MCF 10A (cell line): ENCODE results near the gene ANKRD34A. TPM values are rescaled to one million over a fixed set of nuclear protein-coding genes. Genes with fewer than 3 reads are reported as not detected.

Experiments used
- BruUV-seq: library from RNA; stranded (reverse); fragments of 400-500 nt; replicated peaks from 2 replicates; lab custom pipeline; 2021; lab: Mats Ljungman, UMichigan
- CTCF ChIA-PET: fragments of 300-600 bp; sonication (Branson Sonifier 250); formaldehyde crosslinking; extraction: SDS; loops from one replicate; lab custom pipeline; 2021; ENCODE audit warnings: antibody characterized with exemption, inconsistent platforms; lab: Yijun Ruan, JAX
- POLR2A ChIA-PET: fragments of 300-600, 350-650 bp; sonication (Branson Sonifier 250); formaldehyde crosslinking; extraction: SDS; loops from one replicate; lab custom pipeline; 2020; ENCODE audit warnings: antibody characterized with exemption, inconsistent platforms; lab: Yijun Ruan, JAX
- DNase-seq: peaks from one replicate; pipeline ENCODE4 v3.0.0-alpha.2; 2018; ENCODE audit not compliant: unreplicated experiment
- H3K27ac Mint-ChIP-seq: one replicate; pipeline ENCODE4 v1.8.0; 2022; ENCODE audit warnings: mild to moderate bottlenecking, low read depth, mixed read lengths; ENCODE audit not compliant: unreplicated experiment
- H3K27me3 Mint-ChIP-seq: one replicate; pipeline ENCODE4 v1.8.0; 2022; ENCODE audit warnings: mixed read lengths; ENCODE audit not compliant: insufficient read depth, unreplicated experiment
- H3K36me3 Mint-ChIP-seq: one replicate; pipeline ENCODE4 v1.8.0; 2022; ENCODE audit warnings: mild to moderate bottlenecking, moderate library complexity, mixed read lengths; ENCODE audit not compliant: insufficient read depth, unreplicated experiment
- H3K4me1 Mint-ChIP-seq: one replicate; pipeline ENCODE4 v1.8.0; 2022; ENCODE audit warnings: mixed read lengths; ENCODE audit not compliant: insufficient read depth, unreplicated experiment
- H3K4me3 Mint-ChIP-seq: one replicate; pipeline ENCODE4 v1.8.0; 2022; ENCODE audit warnings: mild to moderate bottlenecking, moderate library complexity, mixed read lengths; ENCODE audit not compliant: unreplicated experiment
- H3K9me3 Mint-ChIP-seq: one replicate; pipeline ENCODE4 v1.8.0; 2022; ENCODE audit warnings: mixed read lengths; ENCODE audit not compliant: unreplicated experiment
- intact Hi-C: fragments of 100-400 bp; cut with micrococcal nuclease; formaldehyde crosslinking; loops from 2 replicates; pipeline ENCODE4 v1.14.1; 2022
- total RNA-seq: library from RNA; stranded (reverse); gene quantifications from 2 replicates; pipeline ENCODE4 v1.2.3, GENCODE V29; 2022
- TF ChIP-seq, protein P1 (sequence below): fragments of 200-600 bp; IDR thresholded peaks from one replicate; pipeline ENCODE4 v1.8.0; 2022; ENCODE audit warnings: antibody characterized with exemption, mild to moderate bottlenecking; ENCODE audit not compliant: unreplicated experiment

The ANKRD34A gene
- total RNA-seq, 1 experiment from 2014 or later = 2.6 TPM

DNA sequence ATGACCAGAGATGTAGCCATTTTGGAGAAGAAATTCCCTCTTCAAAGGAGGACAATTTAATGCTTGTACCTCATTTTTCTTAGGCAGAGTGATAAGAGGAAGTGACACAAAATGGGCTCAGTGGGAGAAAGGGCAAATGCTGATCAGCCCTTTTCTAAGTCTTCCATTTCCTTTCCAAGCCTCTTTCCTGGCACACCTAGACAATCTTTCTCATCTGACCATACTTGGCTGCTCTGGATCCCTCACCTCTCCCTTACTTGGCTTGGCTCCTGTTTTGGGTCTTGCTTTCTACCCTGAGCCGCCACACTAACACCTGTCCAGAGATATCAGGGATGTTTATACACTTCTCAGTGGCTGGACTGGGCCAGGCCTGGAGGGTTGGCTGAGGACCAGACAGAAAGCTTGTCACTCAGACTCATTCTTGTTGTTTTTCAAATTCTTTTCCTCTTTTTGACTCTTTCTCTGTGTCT lies 18.9 kb upstream of the ANKRD34A start:
- TF ChIP-seq, protein P1, sequence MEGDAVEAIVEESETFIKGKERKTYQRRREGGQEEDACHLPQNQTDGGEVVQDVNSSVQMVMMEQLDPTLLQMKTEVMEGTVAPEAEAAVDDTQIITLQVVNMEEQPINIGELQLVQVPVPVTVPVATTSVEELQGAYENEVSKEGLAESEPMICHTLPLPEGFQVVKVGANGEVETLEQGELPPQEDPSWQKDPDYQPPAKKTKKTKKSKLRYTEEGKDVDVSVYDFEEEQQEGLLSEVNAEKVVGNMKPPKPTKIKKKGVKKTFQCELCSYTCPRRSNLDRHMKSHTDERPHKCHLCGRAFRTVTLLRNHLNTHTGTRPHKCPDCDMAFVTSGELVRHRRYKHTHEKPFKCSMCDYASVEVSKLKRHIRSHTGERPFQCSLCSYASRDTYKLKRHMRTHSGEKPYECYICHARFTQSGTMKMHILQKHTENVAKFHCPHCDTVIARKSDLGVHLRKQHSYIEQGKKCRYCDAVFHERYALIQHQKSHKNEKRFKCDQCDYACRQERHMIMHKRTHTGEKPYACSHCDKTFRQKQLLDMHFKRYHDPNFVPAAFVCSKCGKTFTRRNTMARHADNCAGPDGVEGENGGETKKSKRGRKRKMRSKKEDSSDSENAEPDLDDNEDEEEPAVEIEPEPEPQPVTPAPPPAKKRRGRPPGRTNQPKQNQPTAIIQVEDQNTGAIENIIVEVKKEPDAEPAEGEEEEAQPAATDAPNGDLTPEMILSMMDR = no peak
- Mint-ChIP-seq H3K27ac (no peak overlapping the region), H3K36me3 (peaks cover 9% of the 10 kb centered on the region), H3K27me3 (no peaks in the 10 kb centered on the region), H3K4me3 (no peak overlapping the region), H3K9me3 (no peaks in the 10 kb centered on the region), H3K4me1 (peaks cover 31% of the 10 kb centered on the region)
- CTCF ChIA-PET = interaction anchor here (24.2 kb wide), 1 partner anchor 29 kb away, joined by 773 read pairs; the partner anchor contains the start of gene HJV
- POLR2A ChIA-PET = interaction anchor here (0.6 to 24.2 kb wide), 4 partner anchors 16 to 56 kb away, joined by 3 to 1309 read pairs (median 11); partner anchors contain the start of genes ANKRD34A, POLR3GL, RBM8A and TXNIP
- no peak for DNase-seq
- intact Hi-C loops = no loop called here
- no TSS peak for BruUV-seq

DNA sequence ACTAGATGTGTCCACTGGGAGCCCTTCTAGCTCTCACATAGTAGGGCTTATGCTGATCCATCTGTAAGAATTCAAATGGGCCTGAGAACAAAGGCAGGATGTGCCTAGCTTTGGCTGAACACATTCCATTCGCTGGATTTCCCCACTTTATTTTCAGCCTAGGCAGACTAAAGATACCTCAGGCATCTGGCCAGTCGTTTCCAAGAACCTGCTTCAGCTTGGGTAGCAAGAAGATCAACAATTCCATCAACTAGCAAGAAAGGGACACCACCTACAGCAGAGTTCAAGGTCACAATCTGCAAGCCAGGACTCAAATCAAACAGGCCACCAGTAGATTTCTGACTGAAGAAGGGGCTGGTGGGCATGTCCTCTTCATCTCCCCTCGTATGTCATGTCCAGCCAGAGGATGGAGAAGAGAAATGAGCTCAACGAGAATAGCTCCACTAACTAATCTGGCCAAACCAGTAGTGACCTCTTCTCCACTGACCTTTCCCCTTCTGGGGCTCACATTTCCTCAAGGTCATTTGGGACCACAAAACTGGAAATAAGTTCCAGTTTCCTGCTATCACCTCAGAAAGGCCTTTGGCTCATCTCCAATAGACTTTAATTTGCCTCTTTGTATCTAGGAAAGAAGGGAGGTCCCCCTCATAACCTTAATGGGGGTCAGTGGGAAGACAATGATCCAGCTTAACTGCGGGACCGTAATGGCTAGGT lies 17.8 kb upstream of the ANKRD34A start:
- no peaks in the 10 kb centered on the region for H3K27me3 Mint-ChIP-seq
- H3K4me1 Mint-ChIP-seq = peaks cover 31% of the 10 kb centered on the region
- no peak for DNase-seq
- intact Hi-C loops = no loop called here
- TF ChIP-seq, protein P1 = no peak
- no peak overlapping the region for H3K27ac Mint-ChIP-seq
- H3K36me3 Mint-ChIP-seq = peaks cover 14% of the 10 kb centered on the region
- H3K4me3 Mint-ChIP-seq = no peak overlapping the region
- H3K9me3 Mint-ChIP-seq = no peaks in the 10 kb centered on the region
- BruUV-seq = no TSS peak
- ChIA-PET POLR2A (interaction anchor here (1.2 to 24.2 kb wide), 5 partner anchors 18 to 90 kb away, joined by 4 to 1309 read pairs (median 5); partner anchors contain the start of genes ANKRD34A, LIX1L, POLR3GL and TXNIP), CTCF (interaction anchor here (0.6 to 24.2 kb wide), 6 partner anchors 10 to 91 kb away, joined by 3 to 773 read pairs (median 4); partner anchors contain the start of genes ANKRD34A, HJV and POLR3GL)

DNA sequence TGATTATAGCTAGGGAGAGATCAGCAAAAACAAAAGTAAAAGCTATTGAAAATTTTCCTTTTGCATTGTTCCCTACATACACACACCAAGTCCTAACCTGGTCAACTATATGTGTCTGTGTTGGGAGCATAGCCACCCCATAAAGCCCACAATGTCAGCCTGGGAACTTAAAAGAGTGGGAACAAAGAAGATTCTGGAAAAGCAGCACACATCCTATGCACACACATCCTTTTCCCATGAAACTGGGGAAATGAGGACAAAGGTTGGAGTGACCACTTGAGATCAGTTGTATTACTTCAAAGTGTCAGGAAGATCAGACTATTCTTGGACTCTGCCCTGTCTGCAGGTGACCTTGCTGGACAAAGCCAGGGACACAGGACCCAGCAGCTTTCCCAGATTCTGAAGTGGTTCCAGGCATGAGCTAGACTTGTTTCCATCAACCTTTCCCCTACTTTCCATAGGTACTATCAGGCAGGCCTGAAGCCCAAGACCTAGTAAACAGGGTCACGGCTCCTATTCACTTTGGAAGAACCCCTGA lies 16.2 kb upstream of the ANKRD34A start:
- H3K36me3 Mint-ChIP-seq = peaks cover 6% of the 10 kb centered on the region
- no TSS peak for BruUV-seq

More for the DNA sequence above, 16.2 kb upstream of the ANKRD34A start:
- POLR2A ChIA-PET = interaction anchor here (0.6 to 24.2 kb wide), 10 partner anchors 15 to 121 kb away, joined by 3 to 1309 read pairs (median 26); partner anchors contain the start of genes ANKRD34A, HJV, LIX1L and PIAS3
- Mint-ChIP-seq H3K4me1 (peaks cover 22% of the 10 kb centered on the region), H3K27ac (no peak overlapping the region), H3K27me3 (no peaks in the 10 kb centered on the region), H3K9me3 (no peaks in the 10 kb centered on the region), H3K4me3 (no peak overlapping the region)
- TF ChIP-seq, protein P1 = no peak
- no peak for DNase-seq
- CTCF ChIA-PET = interaction anchor here (0.6 to 24.2 kb wide), 9 partner anchors 10 to 89 kb away, joined by 3 to 773 read pairs (median 58); partner anchors contain the start of genes ANKRD34A, HJV, LIX1L and POLR3GL
- intact Hi-C loops = no loop called here
